Nephron progenitor cell (in vitro differentiated cells): ENCODE measurements around the gene SUFU.

Experiments used
- DNase-seq: peaks from one replicate; pipeline ENCODE4 v3.0.0; 2021
- H3K27ac Mint-ChIP-seq: 2 replicates; pipeline ENCODE4 v1.8.0; 2021; ENCODE audit warnings: mild to moderate bottlenecking, moderate library complexity, mixed read lengths
- H3K27me3 Mint-ChIP-seq: 2 replicates; pipeline ENCODE4 v1.8.0; 2021; ENCODE audit warnings: mild to moderate bottlenecking, low read depth, mixed read lengths; ENCODE audit not compliant: poor library complexity
- H3K36me3 Mint-ChIP-seq: 2 replicates; pipeline ENCODE4 v1.8.0; 2021; ENCODE audit warnings: low read depth, mixed read lengths
- H3K4me1 Mint-ChIP-seq: 2 replicates; pipeline ENCODE4 v1.8.0; 2021; ENCODE audit warnings: mixed read lengths
- H3K4me3 Mint-ChIP-seq: 2 replicates; pipeline ENCODE4 v1.8.0; 2021; ENCODE audit warnings: mild to moderate bottlenecking, moderate library complexity, mixed read lengths
- H3K9me3 Mint-ChIP-seq: 2 replicates; pipeline ENCODE4 v1.8.0; 2021; ENCODE audit warnings: mild to moderate bottlenecking, moderate library complexity, mixed read lengths
- CTCF ChIP-seq: fragments of 200-600 bp; sonication (generic); IDR thresholded peaks from 2 replicates; pipeline ENCODE4 v1.5.0; 2021; ENCODE audit warnings: antibody characterized with exemption

The SUFU gene

GRCh38 chr10:102476466-102477141 is 27.2 kb upstream of the SUFU start:
- no peaks in the 10 kb centered on the region for H3K4me1 Mint-ChIP-seq
- no peak overlapping the region for H3K27ac Mint-ChIP-seq
- TF ChIP-seq CTCF = no peak
- no peak for DNase-seq
- no peaks in the 10 kb centered on the region for H3K9me3 Mint-ChIP-seq
- no peaks in the 10 kb centered on the region for H3K27me3 Mint-ChIP-seq
- peaks cover 5% of the 10 kb centered on the region for H3K36me3 Mint-ChIP-seq
- H3K4me3 Mint-ChIP-seq = no peak overlapping the region

- TF ChIP-seq CTCF = no peak
- Mint-ChIP-seq H3K36me3 (peaks cover 20% of the 10 kb centered on the region), H3K27ac (peak overlapping the region; percentile 42), H3K27me3 (peaks cover 3% of the 10 kb centered on the region), H3K4me3 (no peak overlapping the region), H3K9me3 (no peaks in the 10 kb centered on the region), H3K4me1 (no peaks in the 10 kb centered on the region)
- DNase-seq = no peak
Observed at GRCh38 chr10:102479651-102480050, 24.1 kb upstream of the SUFU start.

GRCh38 chr10:102480396-102480795 is 23.4 kb upstream of the SUFU start:
- H3K27me3 Mint-ChIP-seq = peaks cover 3% of the 10 kb centered on the region
- no peaks in the 10 kb centered on the region for H3K4me1 Mint-ChIP-seq
- no peak for TF ChIP-seq CTCF
- DNase-seq = no peak
- no peaks in the 10 kb centered on the region for H3K9me3 Mint-ChIP-seq
- no peak overlapping the region for H3K27ac Mint-ChIP-seq
- no peak overlapping the region for H3K4me3 Mint-ChIP-seq
- peaks cover 21% of the 10 kb centered on the region for H3K36me3 Mint-ChIP-seq

GRCh38 chr10:102484021-102484420 is 19.8 kb upstream of the SUFU start:
- Mint-ChIP-seq H3K36me3 (peaks cover 36% of the 10 kb centered on the region), H3K4me3 (no peak overlapping the region), H3K4me1 (no peaks in the 10 kb centered on the region), H3K27me3 (peaks cover 3% of the 10 kb centered on the region), H3K9me3 (no peaks in the 10 kb centered on the region), H3K27ac (no peak overlapping the region)
- TF ChIP-seq CTCF = no peak
- DNase-seq = no peak

GRCh38 chr10:102485093-102485784 is 18.5 kb upstream of the SUFU start:
- H3K9me3 Mint-ChIP-seq = no peaks in the 10 kb centered on the region
- H3K27me3 Mint-ChIP-seq = peaks cover 3% of the 10 kb centered on the region
- H3K4me3 Mint-ChIP-seq = no peak overlapping the region
- H3K36me3 Mint-ChIP-seq = peaks cover 41% of the 10 kb centered on the region
- peak overlapping the region; percentile 61 for H3K27ac Mint-ChIP-seq
- no peak for DNase-seq
- TF ChIP-seq CTCF = no peak
- H3K4me1 Mint-ChIP-seq = no peaks in the 10 kb centered on the region

- Mint-ChIP-seq H3K36me3 (peaks cover 38% of the 10 kb centered on the region), H3K27me3 (no peaks in the 10 kb centered on the region), H3K27ac (no peak overlapping the region), H3K4me3 (no peak overlapping the region), H3K9me3 (no peaks in the 10 kb centered on the region), H3K4me1 (peaks cover 14% of the 10 kb centered on the region)
- no peak for TF ChIP-seq CTCF
- no peak for DNase-seq
Observed at GRCh38 chr10:102491136-102491535, 12.6 kb upstream of the SUFU start.
